ENCODE data around the gene RNF40.

The RNF40 gene

GRCh38 chr16:30762991-30763725 lies 1.0 kb downstream of the RNF40 start:
- Histone ChIP-seq H3K4me1 (peaks cover 15% of the 10 kb centered on the region), H3K9me3 (no peaks in the 10 kb centered on the region), H3K36me3 (replicated peaks) (peaks cover 67% of the 10 kb centered on the region), H3K4me3 (peak overlapping the region; percentile 96), H3K27me3 (ENCODE audit: low read depth) (no peaks in the 10 kb centered on the region)
- DNase-seq (ENCODE audit: low spot score in 2 of 2), result no peak
- in situ Hi-C loops (cut with MboI; ENCODE audit: low sequenced_read_pairs), result no loop called here

- H3K36me3 ChIP-seq (replicated peaks), result peaks cover 68% of the 10 kb centered on the region
- H3K4me1 ChIP-seq, result peaks cover 15% of the 10 kb centered on the region
- H3K27me3 ChIP-seq (ENCODE audit: low read depth), result no peaks in the 10 kb centered on the region
- no peaks in the 10 kb centered on the region for H3K9me3 ChIP-seq
- H3K4me3 ChIP-seq, result no peak overlapping the region
- no peak for DNase-seq (ENCODE audit: low spot score in 2 of 2)
- in situ Hi-C loops (cut with MboI; ENCODE audit: low sequenced_read_pairs), result no loop called here
Measured at GRCh38 chr16:30764086-30764485, 2.0 kb downstream of the RNF40 start.

GRCh38 chr16:30764816-30765465 lies 2.8 kb downstream of the RNF40 start:
- peaks cover 15% of the 10 kb centered on the region for H3K4me1 ChIP-seq
- in situ Hi-C loops (cut with MboI; ENCODE audit: low sequenced_read_pairs), result no loop called here
- no peaks in the 10 kb centered on the region for H3K27me3 ChIP-seq (ENCODE audit: low read depth)
- H3K36me3 ChIP-seq (replicated peaks), result peaks cover 75% of the 10 kb centered on the region
- H3K9me3 ChIP-seq, result no peaks in the 10 kb centered on the region
- DNase-seq (ENCODE audit: low spot score in 2 of 2), result no peak
- no peak overlapping the region for H3K4me3 ChIP-seq

- no peak overlapping the region for H3K4me3 ChIP-seq
- H3K27me3 ChIP-seq (ENCODE audit: low read depth), result no peaks in the 10 kb centered on the region
- H3K4me1 ChIP-seq, result peaks cover 11% of the 10 kb centered on the region
- in situ Hi-C loops (cut with MboI; ENCODE audit: low sequenced_read_pairs), result no loop called here
- no peaks in the 10 kb centered on the region for H3K9me3 ChIP-seq
- DNase-seq (ENCODE audit: low spot score in 2 of 2), result peak in 1 of 2 experiments; percentile 6
- peaks cover 87% of the 10 kb centered on the region for H3K36me3 ChIP-seq (replicated peaks)
Measured at GRCh38 chr16:30766206-30766932, 4.2 kb downstream of the RNF40 start.

GRCh38 chr16:30766933-30767284 lies 4.8 kb downstream of the RNF40 start:
- DNase-seq (ENCODE audit: low spot score in 2 of 2), result no peak
- Histone ChIP-seq H3K4me3 (no peak overlapping the region), H3K9me3 (no peaks in the 10 kb centered on the region), H3K4me1 (peaks cover 11% of the 10 kb centered on the region), H3K36me3 (replicated peaks) (peaks cover 93% of the 10 kb centered on the region), H3K27me3 (ENCODE audit: low read depth) (no peaks in the 10 kb centered on the region)
- in situ Hi-C loops (cut with MboI; ENCODE audit: low sequenced_read_pairs), result no loop called here

- in situ Hi-C loops (cut with MboI; ENCODE audit: low sequenced_read_pairs), result no loop called here
- no peaks in the 10 kb centered on the region for H3K9me3 ChIP-seq
- peaks cover 9% of the 10 kb centered on the region for H3K4me1 ChIP-seq
Measured at GRCh38 chr16:30767767-30768465, 5.8 kb downstream of the RNF40 start.

GRCh38 chr16:30768583-30769181 lies 6.6 kb downstream of the RNF40 start:
- Histone ChIP-seq H3K4me3 (no peak overlapping the region), H3K4me1 (peaks cover 1% of the 10 kb centered on the region; the same call in 1 of the 2 replicates), H3K9me3 (no peaks in the 10 kb centered on the region), H3K27me3 (ENCODE audit: low read depth) (no peaks in the 10 kb centered on the region), H3K36me3 (replicated peaks) (peaks cover 95% of the 10 kb centered on the region)
- in situ Hi-C loops (cut with MboI; ENCODE audit: low sequenced_read_pairs), result no loop called here
- peak in 1 of 2 experiments; percentile 6 for DNase-seq (ENCODE audit: low spot score in 2 of 2)

More at GRCh38 chr16:30767767-30768465, 5.8 kb downstream of the RNF40 start:
- Histone ChIP-seq H3K36me3 (replicated peaks) (peaks cover 95% of the 10 kb centered on the region), H3K27me3 (ENCODE audit: low read depth) (no peaks in the 10 kb centered on the region), H3K4me3 (no peak overlapping the region)
- DNase-seq (ENCODE audit: low spot score in 2 of 2), result no peak

- no peaks in the 10 kb centered on the region for H3K4me1 ChIP-seq
- in situ Hi-C loops (cut with MboI; ENCODE audit: low sequenced_read_pairs), result no loop called here
- peaks cover 88% of the 10 kb centered on the region for H3K36me3 ChIP-seq (replicated peaks)
- no peaks in the 10 kb centered on the region for H3K9me3 ChIP-seq
- no peak overlapping the region for H3K4me3 ChIP-seq
- H3K27me3 ChIP-seq (ENCODE audit: low read depth), result no peaks in the 10 kb centered on the region
- no peak for DNase-seq (ENCODE audit: low spot score in 2 of 2)
Measured at GRCh38 chr16:30769379-30770089, 7.4 kb downstream of the RNF40 start.

- H3K4me3 ChIP-seq, result no peak overlapping the region
- DNase-seq (ENCODE audit: low spot score in 2 of 2), result no peak
- no peaks in the 10 kb centered on the region for H3K9me3 ChIP-seq
- in situ Hi-C loops (cut with MboI; ENCODE audit: low sequenced_read_pairs), result no loop called here
- peaks cover 67% of the 10 kb centered on the region for H3K36me3 ChIP-seq (replicated peaks)
- H3K27me3 ChIP-seq (ENCODE audit: low read depth), result no peaks in the 10 kb centered on the region
- H3K4me1 ChIP-seq, result peaks cover 8% of the 10 kb centered on the region
Measured at GRCh38 chr16:30771726-30772125, 9.6 kb downstream of the RNF40 start.

- H3K4me1 ChIP-seq, result peaks cover 10% of the 10 kb centered on the region
- peaks cover 47% of the 10 kb centered on the region for H3K36me3 ChIP-seq (replicated peaks)
- in situ Hi-C loops (cut with MboI; ENCODE audit: low sequenced_read_pairs), result no loop called here
- no peak overlapping the region for H3K4me3 ChIP-seq
- no peak for DNase-seq (ENCODE audit: low spot score in 2 of 2)
- no peaks in the 10 kb centered on the region for H3K9me3 ChIP-seq
- no peaks in the 10 kb centered on the region for H3K27me3 ChIP-seq (ENCODE audit: low read depth)
Measured at GRCh38 chr16:30773826-30774225, 11.7 kb downstream of the RNF40 start.

GRCh38 chr16:30774367-30775130 lies 12.4 kb downstream of the RNF40 start:
- H3K4me3 ChIP-seq, result peak overlapping the region; percentile 83

GRCh38 chr16:30775131-30775391 lies 12.9 kb downstream of the RNF40 start:
- no peak for DNase-seq (ENCODE audit: low spot score in 2 of 2)
- in situ Hi-C loops (cut with MboI; ENCODE audit: low sequenced_read_pairs), result no loop called here
- H3K4me1 ChIP-seq, result peaks cover 10% of the 10 kb centered on the region
- H3K27me3 ChIP-seq (ENCODE audit: low read depth), result no peaks in the 10 kb centered on the region
- H3K9me3 ChIP-seq, result no peaks in the 10 kb centered on the region
- peak overlapping the region; percentile 83 for H3K4me3 ChIP-seq
- peaks cover 37% of the 10 kb centered on the region for H3K36me3 ChIP-seq (replicated peaks)

More at GRCh38 chr16:30774367-30775130, 12.4 kb downstream of the RNF40 start:
- no peaks in the 10 kb centered on the region for H3K9me3 ChIP-seq
- in situ Hi-C loops (cut with MboI; ENCODE audit: low sequenced_read_pairs), result no loop called here
- peaks cover 40% of the 10 kb centered on the region for H3K36me3 ChIP-seq (replicated peaks)
- no peak for DNase-seq (ENCODE audit: low spot score in 2 of 2)
- no peaks in the 10 kb centered on the region for H3K27me3 ChIP-seq (ENCODE audit: low read depth)
- peaks cover 10% of the 10 kb centered on the region for H3K4me1 ChIP-seq

Data from HAP-1 (cell line).